Skin of body (tissue), 2 donors: ENCODE results near the gene TRIP6. TPM values are rescaled to one million over a fixed set of nuclear protein-coding genes. Genes with fewer than 3 reads are reported as not detected.

Source experiments
- DNase-seq: peaks from one replicate; lab custom pipeline; 2025; lab: John Stamatoyannopoulos, UW
- total RNA-seq: library from RNA; depleted of rRNA; stranded (reverse); fragments of >200 nt; gene quantifications from one replicate; pipeline ENCODE4 v1.2.3, GENCODE V29; 2014

The TRIP6 gene, protein sequence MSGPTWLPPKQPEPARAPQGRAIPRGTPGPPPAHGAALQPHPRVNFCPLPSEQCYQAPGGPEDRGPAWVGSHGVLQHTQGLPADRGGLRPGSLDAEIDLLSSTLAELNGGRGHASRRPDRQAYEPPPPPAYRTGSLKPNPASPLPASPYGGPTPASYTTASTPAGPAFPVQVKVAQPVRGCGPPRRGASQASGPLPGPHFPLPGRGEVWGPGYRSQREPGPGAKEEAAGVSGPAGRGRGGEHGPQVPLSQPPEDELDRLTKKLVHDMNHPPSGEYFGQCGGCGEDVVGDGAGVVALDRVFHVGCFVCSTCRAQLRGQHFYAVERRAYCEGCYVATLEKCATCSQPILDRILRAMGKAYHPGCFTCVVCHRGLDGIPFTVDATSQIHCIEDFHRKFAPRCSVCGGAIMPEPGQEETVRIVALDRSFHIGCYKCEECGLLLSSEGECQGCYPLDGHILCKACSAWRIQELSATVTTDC
- 36.5 TPM for total RNA-seq

DNA sequence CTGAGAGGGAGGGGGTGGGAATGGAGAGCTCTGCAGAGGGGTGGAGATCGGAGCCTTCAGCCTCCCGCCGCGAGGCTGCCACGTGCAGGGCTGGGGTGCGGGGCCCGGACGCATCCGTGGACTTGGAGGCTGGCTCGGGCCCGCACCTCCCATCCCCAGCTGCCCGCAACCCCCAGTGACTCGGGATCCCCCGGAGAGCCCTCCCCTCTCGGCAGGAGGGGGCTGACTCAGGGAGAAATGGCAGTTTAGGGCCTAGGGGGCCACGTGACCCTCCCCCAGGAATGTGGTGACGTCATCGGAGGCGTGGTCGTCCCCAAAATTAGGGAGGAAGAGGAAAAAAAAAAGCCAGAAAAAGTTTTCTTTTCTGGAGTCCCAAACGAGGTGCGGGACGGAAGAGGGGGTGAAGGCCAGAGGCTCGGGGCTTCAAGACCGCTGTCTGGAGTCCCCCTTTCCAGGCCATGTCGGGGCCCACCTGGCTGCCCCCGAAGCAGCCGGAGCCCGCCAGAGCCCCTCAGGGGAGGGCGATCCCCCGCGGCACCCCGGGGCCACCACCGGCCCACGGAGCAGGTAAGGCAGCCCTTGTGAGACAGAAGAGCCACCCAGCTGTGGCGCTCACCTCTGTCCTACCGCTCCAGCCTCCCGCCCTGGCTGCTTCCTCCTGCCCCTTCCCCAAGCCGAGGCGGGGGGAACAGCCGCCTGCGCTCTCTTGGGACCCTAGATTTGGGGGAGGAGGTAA, at the start of gene TRIP6:
TRIP6 (plus strand) TSS at position 348 of the 736 bp plus-strand sequence; CDS start at position 459, 111 bp downstream.
- DNase-seq, result peak; percentile 93

DNA sequence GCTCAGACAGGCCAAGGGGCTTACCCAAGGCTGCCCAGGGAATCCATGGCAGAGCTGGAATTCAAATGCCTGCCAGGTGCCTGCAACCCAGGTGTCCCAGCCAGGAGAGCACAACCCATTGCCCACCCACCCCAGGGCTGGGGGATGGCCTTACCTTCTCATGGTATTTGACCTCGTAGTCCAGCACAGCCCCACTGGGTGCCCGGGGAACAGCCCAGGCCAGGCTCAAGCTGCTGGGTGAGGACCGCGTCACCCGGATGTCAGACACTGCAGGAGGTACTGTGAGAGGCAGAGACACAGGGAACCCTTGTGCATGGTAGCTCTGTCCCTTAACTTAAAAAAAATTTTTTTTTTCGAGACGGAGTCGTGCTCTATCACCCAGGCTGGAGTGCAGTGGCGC, 48.8 kb upstream of the TRIP6 start:
- DNase-seq, result no peak

- no peak for DNase-seq
Measured at GRCh38 chr7:100818825-100819224, 48.4 kb upstream of the TRIP6 start.

- DNase-seq, result no peak
Measured at GRCh38 chr7:100819586-100819985, 47.6 kb upstream of the TRIP6 start.

GRCh38 chr7:100822236-100823139, 44.7 kb upstream of the TRIP6 start:
- DNase-seq, result no peak

- DNase-seq, result no peak
Measured at GRCh38 chr7:100823140-100823525, 44.1 kb upstream of the TRIP6 start.

DNA sequence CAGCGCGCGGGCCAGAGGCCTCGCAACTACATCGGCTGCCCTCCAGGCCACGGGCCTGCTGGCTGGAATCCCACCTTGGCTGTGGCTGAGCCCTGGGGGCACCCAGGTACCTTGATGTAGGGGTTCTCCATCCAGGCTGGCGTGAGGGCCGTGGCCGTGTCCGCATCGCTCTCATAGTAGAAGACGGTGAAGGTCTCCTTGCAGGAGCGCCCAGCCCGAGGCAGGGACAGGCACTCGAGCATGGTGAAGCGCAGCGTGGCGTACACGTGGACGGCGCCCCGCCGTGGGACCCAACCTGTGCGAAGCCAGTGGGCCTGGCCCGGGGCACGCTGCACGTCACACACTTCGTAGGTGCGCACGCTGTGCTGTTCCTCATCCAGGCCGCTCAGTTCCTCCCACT, 43.7 kb upstream of the TRIP6 start:
- no peak for DNase-seq

GRCh38 chr7:100824499-100825214, 42.5 kb upstream of the TRIP6 start:
- DNase-seq, result no peak

DNA sequence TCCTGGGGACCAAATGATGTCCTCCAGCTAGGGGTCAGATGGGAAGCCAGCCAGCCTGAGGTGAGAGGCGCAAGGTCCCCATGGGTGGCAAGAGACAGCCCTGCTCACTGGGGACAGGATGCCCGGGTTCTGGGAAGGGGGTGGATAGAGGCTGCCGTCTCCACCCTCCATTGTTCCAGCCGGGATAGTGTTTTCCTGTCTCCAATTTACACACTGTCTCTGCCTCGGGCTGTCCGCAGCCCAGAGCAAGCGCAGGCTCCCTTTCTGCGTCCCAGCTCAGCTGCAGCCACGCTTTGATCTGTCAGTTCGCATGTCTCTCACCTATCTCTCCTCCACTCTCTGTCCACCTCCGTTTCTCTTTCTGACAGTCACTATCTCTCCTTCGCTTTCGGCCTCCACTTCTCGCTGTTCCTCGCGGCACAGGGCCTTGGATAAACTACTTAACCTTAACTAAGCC, 41.9 kb upstream of the TRIP6 start:
- peak; percentile 16 for DNase-seq

DNA sequence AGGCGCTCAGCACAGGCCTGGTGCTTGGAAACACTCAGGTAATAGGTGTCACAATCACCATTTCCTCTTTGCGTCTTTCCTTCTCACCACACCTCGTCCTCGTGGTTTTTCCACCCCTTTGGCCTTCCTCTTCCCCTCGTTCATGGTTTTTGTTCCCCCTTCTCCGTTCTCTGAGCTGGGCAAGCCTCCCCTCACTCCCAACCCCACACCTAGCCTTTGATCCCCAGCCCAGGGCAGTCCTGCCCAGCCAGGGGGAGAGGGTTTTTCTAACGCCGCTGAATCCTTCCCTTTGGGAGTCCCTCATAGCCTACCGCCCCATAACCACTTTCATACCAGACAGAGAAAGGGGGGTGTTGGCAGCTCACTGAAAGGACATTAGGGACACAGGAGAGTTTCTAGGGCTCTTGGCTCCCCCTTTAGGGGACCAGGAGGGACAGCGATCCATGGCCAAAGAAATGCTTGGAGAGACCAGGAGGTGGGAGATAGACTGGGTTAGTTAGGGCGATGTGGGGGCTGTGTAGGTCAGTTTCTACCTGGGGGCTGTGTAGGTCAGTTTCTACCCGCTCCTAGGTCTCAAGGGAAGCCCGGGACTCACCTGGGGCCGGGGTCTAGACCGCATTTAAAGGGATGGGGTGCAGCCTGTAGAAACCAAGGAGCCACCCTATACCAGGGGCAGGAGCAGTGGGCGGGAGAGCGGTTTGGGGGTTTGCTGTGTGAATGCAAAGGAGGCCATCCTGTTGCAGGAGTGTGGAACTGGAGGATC, 41.3 kb upstream of the TRIP6 start:
- no peak for DNase-seq

DNA sequence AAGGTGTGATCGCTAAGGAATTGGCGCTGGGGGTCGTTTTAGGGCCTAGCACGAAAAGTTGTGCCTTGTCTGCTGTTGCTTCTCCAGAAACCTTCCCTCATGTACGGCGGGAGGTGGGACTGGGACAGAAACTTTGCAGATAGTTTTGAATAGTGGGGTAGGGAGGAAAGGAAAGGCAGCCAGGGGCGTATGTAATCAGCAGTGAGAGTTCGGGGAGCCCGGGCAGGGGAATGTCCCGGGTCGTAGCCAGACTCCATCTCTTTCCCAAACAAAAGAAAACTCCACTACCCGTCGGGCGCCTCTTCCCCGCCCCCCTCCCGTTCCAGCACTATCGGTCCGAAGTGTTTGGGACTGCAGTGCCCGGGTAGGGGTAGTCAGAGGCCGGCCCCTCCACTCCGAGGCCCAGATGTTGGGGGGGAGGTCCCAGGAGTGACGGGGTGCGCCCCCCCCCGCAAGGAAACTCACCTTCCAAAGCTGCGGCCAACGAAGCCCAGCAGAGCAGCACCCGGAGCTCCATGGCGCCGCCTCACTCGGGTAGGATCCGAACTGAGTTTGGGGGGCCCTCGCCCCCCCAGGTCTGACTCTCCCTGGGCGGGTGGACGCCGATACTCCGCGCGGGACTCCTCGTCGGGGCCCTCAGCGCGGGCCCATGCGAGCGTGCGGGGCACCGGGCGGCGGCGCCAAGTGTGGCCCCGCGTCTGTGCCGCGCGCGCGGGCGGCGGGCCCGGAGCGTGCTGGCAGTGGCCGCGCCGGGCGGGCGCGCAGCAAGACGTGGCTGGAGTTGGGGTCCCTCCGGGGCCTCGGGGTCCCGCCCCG, 40.5 kb upstream of the TRIP6 start:
- no peak for DNase-seq

DNA sequence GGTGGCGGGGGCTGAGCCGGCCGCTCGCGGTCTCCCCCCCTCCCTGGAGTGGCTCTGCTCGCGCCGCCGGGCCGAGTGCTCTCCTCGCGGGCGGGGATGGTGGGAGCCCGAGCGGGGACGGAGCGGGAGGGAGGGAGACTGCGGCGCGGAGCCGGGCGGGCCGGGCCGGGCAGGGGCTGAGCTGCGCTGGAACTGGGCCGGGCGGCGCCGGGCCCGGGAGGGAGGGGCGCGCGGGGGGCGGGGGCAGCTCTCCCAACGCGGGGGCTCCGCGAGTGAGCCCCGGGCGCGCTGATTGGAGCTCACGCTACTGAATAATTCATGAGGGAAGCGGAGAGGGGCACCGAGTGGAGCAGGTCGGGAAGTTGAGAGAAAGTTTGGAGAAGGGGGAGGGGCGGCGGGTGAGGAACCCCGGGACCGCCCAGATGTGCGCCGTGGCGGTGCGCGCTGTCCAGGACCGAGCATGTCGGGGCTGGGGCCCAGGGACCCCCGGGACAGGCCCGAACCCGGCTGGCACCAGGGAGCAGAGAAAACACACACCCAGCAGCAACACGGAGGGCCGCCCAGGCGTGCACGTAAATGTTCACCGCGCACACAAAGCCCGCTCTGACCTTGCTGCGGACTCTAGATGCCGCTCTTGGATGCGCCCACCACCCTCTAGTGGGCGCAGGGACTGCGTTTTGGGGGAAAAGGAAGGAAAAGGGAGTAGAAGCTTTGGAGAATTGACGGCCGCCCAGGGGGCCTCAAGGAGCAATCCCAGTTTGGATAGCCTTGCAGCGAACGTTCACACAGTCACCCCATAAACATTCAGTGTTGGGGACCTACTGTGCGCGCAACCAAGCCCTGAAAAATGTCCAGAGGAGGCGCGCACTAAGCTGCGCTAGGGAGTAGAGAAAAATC, 39.6 kb upstream of the TRIP6 start, which contains the start of gene EPHB4:
EPHB4 (minus strand) TSS at position 194 of the 897 bp plus-strand sequence. CDS start 493 bp downstream, outside the sequence.
- DNase-seq, result peak; percentile 93

- DNase-seq, result no peak
Measured at GRCh38 chr7:100829150-100829716, 38.0 kb upstream of the TRIP6 start.

DNA sequence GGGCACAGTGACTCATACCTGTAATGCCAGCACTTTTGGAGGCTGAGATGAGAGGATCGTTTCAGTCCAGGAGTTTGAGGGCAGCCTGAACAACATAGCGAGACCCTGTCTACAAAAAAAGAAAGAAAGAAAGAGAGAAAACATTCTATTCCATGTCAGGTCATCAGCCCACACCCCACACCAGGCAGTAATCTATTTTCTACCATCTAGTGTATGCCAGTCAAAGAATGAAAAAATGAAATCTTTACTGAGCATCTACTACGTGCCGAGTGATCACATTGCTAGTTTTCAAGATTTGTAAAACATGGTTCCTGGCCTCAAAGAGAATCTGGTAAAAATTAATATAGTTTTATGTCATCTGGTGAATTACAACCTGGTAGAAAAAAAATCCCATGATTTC, 36.8 kb upstream of the TRIP6 start:
- DNase-seq, result no peak

DNA sequence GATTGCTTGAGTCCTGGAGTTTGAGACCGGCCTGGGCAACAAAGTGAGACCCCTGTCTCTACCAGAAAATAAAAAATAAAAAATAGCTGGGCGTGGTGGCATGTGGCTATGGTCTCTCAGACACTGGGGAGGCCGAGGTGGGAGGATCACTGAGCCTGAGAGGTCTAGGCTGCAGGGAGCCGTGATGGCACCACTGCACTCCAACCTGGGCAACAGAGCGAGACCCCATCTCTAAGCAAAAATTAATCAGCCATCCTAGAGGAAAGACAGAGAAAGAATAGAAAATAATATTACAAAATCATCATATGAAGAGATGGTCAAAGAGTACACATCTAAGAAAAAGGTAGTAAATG, 34.9 kb upstream of the TRIP6 start:
- no peak for DNase-seq

DNA sequence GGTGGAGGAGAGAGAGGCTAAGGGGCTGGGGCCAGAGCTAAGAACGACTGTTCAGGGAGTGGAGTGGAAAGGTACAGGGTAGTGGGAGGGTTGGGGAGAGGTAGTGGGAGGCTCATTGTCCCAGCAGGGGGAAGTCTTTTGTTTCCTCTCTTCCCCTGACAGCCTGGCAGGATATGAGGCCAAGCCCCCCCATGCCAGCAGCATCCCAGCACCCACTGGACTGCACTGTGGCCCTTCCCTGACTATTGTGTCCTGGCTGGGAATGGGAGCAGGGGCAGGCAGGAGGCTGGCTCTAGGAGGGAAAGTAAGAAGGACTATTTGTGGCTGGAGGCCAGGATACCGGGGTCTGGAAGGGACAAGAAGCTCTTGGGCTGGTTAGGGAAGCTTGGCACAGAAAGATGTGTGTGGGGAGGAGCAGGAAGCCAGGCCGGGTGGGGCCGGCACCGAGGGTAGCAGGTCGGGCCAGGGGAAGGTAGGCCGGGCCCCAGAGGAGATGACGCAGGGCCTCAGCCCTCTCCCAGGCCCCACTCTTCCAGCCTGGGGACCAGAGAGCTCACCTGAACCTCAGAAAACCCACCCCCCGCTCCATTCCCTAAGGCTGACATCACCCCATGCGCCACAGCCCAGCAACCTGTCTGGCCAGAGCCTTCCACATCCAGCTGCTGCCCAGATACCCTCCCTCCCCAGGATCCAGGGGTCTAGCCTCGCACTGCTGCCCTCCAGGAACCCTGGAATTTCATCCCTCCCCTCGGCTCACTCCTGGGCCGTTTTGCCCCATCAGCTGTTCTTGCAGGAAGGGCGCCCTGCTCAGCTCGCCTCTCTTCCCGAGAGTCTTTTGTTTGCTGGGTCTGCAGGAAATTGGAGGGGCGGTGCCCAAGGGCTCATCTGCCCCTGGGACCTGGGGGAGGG, 31.0 kb upstream of the TRIP6 start:
- peak; percentile 40 for DNase-seq

DNA sequence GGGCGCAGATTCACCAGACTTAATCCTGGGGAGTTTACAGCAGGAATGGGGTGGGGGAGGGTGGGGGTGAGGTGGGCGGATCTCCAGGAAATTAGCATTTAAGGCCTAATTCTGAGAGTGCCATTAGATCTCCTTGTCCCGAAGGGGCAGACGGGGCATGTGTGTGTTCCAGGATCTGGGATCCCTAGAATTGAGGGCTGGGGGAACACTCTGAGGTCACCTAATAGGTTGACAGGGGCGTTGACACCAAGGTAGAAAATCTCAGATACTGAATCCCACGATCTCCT, 30.4 kb upstream of the TRIP6 start:
- no peak for DNase-seq
